GM12872 (cell line): ENCODE measurements around the gene TNFRSF11A.

ENCODE experiments used
- TF ChIP-seq, protein P1 (sequence below): IDR thresholded peaks from 3 replicates; pipeline ENCODE4 v1.5.1; 2011; ENCODE audit warnings: low read depth, mild to moderate bottlenecking, low read length, moderate library complexity; ENCODE audit not compliant: insufficient read depth

TNFRSF11A gene

DNA sequence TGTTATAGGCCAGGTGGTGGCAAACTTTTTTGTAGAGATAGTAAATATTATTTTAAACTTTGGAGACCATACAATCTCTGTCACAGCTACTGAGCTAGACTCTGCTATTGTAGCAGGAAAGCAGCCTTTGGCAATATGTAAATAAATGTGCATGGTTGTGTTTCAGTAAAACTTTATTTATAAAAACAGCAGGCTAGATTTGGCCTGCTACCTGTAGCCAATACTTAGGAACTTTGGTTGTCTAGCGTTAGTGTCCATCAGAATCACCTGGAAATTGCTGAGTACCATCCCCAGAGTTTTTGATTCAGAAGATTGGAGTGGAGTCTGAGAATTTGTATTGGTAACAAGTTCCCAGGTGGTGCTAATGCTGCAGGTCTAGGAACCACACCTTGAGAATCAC is 23.8 kb upstream of the TNFRSF11A start:
- TF ChIP-seq, protein P1, sequence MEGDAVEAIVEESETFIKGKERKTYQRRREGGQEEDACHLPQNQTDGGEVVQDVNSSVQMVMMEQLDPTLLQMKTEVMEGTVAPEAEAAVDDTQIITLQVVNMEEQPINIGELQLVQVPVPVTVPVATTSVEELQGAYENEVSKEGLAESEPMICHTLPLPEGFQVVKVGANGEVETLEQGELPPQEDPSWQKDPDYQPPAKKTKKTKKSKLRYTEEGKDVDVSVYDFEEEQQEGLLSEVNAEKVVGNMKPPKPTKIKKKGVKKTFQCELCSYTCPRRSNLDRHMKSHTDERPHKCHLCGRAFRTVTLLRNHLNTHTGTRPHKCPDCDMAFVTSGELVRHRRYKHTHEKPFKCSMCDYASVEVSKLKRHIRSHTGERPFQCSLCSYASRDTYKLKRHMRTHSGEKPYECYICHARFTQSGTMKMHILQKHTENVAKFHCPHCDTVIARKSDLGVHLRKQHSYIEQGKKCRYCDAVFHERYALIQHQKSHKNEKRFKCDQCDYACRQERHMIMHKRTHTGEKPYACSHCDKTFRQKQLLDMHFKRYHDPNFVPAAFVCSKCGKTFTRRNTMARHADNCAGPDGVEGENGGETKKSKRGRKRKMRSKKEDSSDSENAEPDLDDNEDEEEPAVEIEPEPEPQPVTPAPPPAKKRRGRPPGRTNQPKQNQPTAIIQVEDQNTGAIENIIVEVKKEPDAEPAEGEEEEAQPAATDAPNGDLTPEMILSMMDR: no peak

DNA sequence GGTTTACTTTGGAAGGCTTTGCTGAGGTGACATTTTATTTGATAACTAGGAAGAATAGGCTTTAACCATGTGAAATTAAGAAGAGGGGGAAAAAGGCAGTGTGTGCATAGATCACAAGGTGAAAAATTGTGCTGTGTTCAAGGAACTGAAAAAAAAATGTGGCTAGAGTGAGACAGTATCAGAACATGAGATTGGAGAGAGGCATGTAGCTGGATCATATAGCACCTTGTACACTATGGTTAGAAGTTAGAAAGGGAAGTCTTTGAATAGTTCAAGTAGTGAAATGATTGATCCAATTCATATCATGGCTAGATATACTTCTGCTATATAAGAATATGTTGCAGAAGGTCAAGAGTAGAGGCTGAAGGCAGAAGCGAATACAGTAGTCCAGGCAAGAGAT is 12.3 kb upstream of the TNFRSF11A start:
- TF ChIP-seq, protein P1: no peak

DNA sequence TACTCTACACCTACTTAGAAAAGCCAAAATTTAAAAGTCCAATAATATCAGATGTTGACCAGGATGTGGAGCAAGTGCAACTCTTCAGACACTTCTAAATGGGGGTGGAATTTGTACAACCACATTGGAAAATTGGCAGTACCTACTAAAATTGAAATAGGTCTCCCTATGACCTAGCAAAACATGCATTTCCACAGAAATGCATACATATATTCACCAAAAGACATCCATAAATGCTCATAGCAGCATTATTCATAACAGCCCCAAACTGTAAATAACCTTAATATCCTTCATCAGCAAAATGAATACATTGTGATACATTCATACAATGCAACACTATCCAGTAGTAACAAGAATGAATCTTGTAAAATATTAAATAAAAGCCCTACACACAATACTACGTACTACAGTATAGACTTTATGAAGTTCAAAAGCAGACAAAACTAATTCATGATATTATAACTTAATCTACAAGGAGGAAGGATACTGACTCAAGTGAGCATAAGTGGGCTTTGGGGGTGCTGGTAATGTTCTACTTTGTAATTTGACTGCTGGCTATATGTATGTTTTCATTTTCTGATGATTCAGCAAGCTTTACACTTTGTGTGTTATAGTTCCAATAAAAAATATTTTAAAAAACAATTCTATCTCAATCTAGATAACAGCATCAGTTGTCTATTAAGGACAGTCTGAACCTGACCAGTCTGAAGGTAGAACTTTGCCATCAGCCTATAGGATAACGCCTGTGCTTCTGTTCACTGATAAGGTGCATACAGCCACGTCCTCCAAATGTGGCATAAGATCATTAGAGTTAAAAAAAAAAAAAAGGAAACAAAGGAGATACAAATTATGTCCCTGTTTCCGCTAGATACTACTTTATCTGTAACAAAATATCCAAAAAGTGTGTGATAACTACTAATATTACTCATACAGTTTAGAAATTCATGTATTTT is 6.6 kb upstream of the TNFRSF11A start:
- TF ChIP-seq, protein P1: no peak

DNA sequence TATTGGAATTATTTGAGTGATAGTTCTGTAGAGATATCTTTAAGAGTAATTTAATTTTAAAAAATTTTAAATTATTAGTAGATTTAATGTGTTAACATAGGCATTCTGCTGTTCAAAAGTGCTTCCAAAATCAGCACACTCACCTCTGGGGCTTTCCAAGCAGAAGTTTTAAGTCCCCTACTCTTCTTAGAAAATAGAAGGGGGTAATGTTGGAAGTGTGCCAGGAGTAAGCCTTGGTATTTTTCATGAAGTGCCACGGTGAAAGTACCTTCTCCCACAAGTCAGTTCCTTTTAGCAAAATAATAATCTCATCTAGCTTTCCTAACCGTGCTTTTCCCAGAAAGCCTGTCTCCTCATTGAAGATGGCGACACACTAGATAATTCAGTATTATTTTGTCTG is 3.9 kb upstream of the TNFRSF11A start:
- TF ChIP-seq, protein P1: no peak

DNA sequence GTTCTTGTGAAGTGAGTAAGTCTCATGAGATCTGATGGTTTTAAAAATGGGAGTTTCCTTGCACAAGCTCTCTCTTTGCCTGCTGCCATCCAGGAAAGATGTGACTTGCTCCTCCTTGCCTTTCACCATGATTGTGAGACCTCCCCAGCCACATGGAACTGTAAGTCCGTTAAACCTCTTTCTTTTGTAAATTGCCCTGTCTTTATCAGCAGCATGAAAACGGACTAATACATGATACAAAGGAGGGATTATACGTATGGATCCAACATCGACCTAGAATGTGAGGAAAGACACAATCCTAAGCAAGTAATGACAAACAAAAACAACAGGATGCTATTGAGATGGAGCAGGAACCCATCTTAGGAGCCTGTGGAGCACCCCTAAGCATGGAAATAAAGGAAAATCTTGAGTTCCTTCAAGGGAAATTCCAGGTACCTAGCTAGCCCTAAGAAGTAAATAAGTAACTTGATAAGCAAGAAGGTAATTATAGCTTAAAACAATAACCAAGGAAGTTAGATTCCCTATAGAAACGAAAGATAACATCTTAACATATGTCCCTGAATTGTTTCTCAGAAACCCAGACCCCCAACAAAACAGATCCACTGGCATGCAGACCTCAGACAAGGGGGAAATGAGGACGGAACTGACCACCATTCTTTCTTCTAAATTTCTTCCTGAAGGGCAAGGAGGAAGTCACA is 1.5 kb upstream of the TNFRSF11A start:
- TF ChIP-seq, protein P1: no peak

DNA sequence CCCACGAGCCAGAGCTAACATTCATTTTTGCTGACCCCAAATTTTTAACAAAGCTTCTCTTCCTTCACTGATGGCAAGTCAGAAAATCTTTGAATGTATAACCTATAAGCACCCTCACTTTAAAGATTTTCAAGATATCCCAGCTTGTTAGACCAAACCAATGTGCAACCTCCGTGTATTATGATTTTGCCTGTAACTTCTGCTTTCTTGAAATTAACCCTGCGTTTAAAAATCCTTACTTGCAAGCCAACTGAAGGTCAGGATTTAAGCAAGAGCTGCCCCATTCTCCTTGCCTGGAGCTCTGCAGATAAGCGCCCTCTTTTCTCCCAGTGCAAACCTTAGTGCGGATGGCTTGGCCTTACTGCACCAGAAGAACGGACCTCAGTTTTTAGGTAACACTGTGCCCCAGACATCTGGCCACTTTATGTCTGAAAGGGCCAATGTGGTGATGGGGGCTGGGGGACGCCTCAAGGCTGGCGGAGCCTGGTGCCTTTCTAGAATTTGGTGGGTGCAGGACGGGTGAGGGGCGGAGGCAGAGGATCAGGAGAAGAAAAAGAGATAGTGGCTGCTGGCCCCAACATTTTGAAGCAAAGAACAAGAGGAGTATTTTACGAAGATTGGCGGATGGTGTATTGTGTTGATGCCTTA is 805 bp upstream of the TNFRSF11A start:
- TF ChIP-seq, protein P1: no peak
